Tongue (tissue), 2 donors: ENCODE data around the gene UROC1. TPM values are rescaled to one million over a fixed set of nuclear protein-coding genes. Genes with fewer than 3 reads are reported as not detected.
"Not testable (repeated sequence)": the region's sequence is repeated elsewhere in the genome, so short reads cannot be mapped to it uniquely, and the experiment has no call there.

Experiments
- DNase-seq: peaks from one replicate; pipeline ENCODE4 v3.0.0-alpha.2; 2015
- total RNA-seq: library from RNA; depleted of rRNA; stranded (reverse); fragments of >200 nt; gene quantifications from one replicate; pipeline ENCODE4 v1.2.3, GENCODE V29; 2014

UROC1 gene
- total RNA-seq, 1 donor from 2014 or later, result not detected

DNA sequence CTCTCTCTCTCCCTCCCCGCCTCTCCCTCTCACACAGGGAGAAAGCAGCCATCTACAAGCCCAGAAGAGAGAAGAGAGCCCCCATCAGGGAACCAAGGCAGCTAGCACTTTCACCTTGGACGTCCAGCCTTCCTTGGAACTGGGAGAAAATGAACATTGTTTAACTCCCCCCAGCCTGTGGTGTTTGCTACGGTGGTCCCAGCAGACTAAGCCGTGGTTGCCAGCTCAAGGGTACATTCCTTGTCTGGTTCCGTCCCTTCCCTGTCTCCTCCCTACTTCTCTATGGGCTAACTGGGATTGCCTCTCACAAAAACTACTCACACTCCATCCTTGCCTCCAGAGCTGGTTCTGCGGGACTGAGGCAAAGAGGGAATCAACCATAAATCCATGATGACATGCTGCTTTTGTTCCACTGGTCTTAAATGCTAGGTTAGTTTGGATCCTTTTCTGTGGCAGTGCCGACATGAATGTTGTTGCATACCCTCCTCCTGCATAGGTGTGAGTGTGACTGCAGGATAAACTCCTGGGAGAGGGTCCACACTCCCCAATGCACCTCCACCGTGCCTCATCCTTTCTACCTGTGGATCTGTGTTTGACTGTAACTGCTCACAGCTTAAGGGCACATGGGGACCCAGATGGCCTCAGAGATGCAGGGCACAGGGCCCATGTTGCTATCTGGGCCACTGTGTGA, 29.1 kb upstream of the UROC1 start:
- DNase-seq, result no peak

GRCh38 chr3:126546013-126546412, 28.4 kb upstream of the UROC1 start:
- no peak for DNase-seq

DNA sequence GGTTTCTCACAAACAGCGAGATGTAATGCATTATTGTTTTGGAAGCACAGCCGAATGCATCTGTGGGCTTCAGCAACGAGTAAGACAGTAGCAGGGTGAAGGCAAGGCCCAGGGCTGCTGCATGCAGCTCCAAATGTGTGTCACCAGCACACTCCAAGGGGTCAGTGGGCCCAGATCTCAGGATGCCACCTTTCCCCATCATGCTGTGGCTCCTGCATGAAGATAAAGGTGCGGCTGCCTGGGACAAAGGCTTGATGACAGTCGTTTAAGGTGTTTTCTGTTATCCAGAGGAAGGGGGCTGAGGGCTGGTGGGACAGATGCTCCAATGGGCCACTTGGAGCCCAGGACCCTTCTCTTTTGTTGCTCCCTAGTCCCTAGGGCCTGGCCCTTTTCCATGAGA, 28.0 kb upstream of the UROC1 start:
- no peak for DNase-seq

DNA sequence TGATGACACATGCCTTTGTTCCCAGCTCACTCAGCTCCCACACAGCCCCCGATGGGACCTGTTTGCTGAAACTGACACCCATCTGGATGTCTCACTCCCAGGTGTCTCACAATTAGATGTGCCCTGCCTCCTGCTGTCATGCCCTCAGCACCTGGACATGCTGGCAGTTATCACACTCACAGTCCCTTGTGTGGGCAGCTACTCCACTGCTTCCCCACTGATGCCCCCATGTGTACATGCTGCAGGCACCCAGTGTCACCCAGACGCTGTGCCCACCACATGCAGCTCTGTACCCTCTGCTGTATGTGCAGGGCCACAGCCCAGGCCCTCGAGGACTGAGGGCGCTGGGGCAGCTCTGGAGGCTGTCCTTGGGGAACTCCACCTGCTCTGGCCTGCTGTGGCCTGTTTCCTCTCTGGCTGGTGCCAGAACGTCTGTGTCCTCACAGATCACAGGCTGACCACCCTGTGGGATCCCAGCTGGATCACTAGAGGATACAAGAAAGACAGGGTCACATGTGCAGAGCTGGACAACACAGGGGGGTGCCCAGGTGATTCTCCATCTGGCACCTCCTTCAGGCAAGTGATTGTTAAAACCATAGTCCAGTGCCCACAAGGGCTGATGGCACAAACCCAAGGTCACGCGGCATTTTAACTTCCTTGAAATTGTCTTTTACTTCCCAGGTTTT, 27.2 kb upstream of the UROC1 start:
- DNase-seq, result no peak

- no peak for DNase-seq
These were observed 26.0 kb upstream of the UROC1 start for GRCh38 chr3:126543457-126544061.

- no peak for DNase-seq
These were observed 25.0 kb upstream of the UROC1 start for GRCh38 chr3:126542340-126543241.

DNA sequence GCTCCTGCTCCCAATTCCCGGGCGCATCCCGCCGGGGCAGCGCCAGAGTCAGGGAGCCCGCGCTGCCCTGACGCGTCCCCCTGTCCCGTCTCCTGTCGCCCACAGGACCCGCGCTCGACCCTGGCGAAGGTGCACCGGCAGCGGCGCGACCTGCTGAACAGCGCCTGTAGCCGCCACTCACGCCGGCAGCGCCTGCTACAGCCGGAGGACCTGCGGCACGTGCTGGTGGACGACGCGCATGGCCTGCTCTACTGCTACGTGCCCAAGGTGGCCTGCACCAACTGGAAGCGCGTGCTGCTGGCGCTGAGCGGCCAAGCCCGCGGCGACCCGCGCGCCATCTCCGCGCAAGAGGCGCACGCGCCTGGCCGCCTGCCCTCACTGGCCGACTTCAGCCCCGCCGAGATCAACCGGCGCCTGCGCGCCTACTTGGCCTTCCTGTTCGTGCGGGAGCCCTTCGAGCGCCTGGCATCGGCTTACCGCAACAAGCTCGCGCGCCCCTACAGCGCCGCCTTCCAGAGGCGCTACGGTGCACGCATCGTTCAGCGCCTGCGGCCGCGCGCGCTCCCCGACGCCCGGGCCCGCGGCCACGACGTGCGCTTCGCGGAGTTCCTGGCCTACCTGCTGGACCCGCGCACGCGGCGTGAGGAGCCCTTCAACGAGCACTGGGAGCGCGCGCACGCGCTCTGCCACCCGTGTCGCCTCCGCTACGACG, 24.2 kb upstream of the UROC1 start:
- DNase-seq, result no peak

DNA sequence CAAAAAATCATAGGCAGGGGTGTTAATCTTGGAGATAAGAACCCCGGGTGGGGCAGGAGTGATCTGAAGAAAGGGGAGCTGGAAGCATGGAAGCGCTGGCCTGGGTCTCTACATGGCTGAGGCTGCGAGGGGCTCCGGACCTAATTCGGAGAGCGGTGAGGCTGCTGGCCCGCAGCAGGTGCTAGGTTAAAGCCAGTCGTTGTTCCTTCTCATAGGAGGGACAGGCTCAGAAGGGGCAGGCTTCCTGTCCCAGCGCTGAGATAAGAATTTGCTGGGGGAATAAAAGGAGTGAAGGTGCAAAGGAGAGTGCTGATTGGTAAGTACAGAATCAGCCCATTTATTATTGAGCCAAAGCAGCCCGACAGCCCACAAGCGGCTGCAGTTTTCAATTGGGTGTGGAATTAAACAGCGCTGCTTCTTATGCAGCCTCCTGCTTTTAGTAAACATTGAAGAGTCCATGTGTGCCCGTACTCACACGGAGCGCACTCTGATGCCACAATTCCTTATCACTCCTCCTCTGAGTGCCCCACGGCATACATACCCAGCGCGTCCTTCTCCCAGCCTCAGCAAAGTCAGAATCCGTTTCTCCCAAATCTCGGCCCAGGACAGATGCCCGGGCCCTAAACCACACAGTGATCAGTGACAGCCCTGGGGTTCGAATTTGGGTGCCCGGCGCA, 23.5 kb upstream of the UROC1 start:
- no peak for DNase-seq

GRCh38 chr3:126540342-126540849, 22.8 kb upstream of the UROC1 start:
- DNase-seq, result peak; percentile 35

- no peak for DNase-seq
These were observed 22.1 kb upstream of the UROC1 start for GRCh38 chr3:126539558-126540250.

DNA sequence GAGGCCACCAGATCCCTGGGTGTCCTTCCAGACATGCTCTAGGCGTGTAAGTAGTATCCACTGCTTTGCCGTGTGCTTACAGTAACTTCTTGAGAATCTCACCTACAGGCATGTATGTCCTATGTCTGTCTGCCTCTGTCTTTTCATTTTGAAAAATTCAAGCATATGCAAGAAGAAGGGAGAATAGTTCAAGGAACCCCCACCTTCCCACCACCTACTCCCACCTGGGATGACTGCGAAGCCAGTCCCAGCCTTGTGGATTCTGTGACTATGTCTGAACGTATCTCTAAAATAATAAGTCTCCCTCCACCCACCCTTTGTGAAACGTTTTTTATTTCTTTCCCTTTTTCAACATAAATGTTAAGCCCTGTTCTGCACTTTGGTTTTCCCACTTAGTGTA, 21.4 kb upstream of the UROC1 start:
- no peak for DNase-seq

DNA sequence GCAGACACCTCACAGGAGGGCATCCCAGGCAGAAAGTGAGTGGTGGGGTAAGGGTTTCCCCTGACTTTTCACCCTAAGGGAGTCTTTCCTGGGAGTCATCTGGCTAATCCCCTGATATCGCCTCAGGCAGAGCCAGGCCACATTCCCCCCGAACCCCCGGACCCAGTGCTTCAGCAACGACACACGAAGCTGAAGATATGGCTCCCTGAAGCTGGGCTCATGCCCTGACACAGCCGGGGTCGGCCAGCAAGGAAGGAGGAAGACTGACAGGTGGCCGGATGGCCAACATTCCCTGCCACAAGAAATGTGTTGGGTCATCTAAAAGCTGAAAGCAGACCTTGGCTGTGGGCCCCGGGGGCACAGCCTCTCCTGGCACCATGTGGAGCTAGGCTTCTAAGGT, 20.7 kb upstream of the UROC1 start:
- DNase-seq, result no peak

DNA sequence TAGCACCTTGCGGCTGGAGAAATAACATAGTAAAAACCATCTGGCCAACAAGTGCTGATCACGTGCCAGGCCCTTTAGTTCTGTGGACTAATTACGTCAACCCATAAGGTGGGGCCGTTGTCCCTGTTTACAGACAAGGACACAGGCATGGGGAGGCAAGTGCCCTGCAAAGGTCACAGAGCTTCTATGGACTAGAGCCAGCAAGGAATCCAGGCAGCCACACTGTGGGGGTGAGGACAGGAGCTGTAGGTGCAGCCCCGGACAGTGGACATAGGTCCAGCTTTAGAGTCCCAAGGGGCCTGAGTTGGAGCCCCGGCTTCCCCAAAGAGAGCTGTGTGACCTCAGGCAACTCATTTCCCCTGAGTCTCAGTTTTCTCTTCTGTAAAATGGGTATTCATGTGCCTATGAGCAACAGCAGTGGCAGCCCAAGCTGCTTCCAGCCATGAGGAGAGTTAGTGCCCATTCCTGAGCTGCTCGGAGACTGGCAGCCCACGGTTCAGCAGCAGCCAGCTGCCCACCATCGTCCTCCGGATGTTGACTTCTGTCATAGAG, 20.2 kb upstream of the UROC1 start:
- DNase-seq, result no peak

- DNase-seq, result no peak
These were observed 19.6 kb upstream of the UROC1 start for GRCh38 chr3:126537116-126537729.

GRCh38 chr3:126536126-126536525, 18.6 kb upstream of the UROC1 start:
- no peak for DNase-seq

DNA sequence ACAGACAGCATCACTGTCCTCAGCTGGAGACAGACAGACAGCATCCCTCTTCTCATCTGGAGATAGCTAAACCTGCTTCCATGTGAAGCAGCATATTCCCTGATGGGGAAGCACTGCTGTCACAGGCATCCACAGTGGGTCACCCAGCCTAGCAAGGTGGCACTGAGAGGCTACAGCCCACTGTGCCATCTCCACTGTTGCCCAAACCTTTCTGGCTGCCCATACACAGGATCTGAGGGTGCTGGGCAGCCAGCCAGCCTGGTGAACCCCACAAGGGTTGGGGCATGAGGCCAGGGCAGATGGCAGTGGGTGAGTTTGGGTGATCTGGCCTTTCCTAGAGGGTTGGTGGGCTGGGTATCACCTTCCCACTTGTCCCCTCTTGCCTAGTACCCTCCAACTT, 18.1 kb upstream of the UROC1 start:
- no peak for DNase-seq

DNA sequence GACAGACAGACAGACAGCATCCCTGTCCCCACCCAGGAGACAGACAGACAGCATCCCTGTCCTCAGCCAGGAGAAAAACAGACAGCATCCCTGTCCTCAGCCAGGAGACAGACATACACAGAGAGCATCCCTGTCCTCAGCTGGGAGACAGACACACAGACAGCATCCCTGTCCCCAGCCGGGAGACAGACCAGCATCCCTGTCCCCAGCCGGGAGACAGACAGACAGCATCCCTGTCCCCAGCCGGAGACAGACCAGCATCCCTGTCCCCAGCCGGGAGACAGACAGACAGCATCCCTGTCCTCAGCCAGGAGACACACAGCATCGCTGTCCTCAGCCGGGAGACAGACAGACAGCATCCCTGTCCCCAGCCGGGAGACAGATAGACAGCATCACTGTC, 17.1 kb upstream of the UROC1 start:
- not testable (repeated sequence) for DNase-seq

DNA sequence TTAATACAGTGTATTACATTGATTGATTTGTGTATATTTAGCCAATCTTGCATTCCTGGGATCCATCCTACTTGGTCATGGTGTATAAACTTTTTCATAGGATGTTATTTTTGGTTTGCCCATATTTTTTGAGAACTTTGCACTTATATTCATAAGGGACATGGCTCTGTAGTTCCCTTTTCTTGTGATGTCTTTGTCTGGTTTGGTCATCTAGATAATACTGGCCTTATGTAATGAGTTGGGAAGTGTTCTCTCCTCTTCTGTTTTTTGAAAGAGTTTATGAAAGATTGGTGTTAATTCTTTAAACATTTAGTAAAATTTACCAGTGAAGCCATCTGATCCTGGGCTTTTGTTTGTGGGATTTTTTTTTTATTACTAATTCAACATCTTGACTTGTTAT, 15.9 kb upstream of the UROC1 start:
- DNase-seq, result no peak

DNA sequence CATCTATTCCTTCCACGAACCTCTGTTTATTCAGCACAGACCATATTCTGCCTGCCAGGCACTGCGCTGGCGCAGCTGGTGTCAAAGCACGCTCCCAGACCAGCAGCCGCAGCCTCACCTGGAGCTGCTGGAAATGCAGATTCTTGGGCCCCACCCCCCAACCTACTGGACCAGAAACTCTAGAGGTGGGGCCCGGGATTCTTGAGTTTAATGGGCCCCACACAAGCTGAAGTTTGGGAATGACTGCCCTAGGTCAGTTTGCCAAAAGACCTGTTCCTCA, 13.4 kb upstream of the UROC1 start:
- DNase-seq, result no peak
